ENCODE results near the gene KCNJ10. TPM values are rescaled to one million over a fixed set of nuclear protein-coding genes. Genes with fewer than 3 reads are reported as not detected.

KCNJ10 gene
- total RNA-seq, 1 donor from 2014 or later, result not detected

- H3K27me3 ChIP-seq, result no peaks in the 10 kb centered on the region
- DNase-seq (ENCODE audit: low spot score in 2 of 2), result no peak
- peaks cover 4 to 19% of the 10 kb centered on the region in 2 donors for H3K4me1 ChIP-seq
- intact Hi-C loops (cut with DNase I), result loop anchor here (10.0 kb wide), 1 partner anchor 56 kb away; no protein-coding TSS in a partner anchor
- no peaks in the 10 kb centered on the region for H3K9me3 ChIP-seq
- H3K27ac ChIP-seq, result no peak overlapping the region
- H3K36me3 ChIP-seq, result no peaks in the 10 kb centered on the region
- H3K4me3 ChIP-seq, result no peak overlapping the region
- TF ChIP-seq, protein P1, sequence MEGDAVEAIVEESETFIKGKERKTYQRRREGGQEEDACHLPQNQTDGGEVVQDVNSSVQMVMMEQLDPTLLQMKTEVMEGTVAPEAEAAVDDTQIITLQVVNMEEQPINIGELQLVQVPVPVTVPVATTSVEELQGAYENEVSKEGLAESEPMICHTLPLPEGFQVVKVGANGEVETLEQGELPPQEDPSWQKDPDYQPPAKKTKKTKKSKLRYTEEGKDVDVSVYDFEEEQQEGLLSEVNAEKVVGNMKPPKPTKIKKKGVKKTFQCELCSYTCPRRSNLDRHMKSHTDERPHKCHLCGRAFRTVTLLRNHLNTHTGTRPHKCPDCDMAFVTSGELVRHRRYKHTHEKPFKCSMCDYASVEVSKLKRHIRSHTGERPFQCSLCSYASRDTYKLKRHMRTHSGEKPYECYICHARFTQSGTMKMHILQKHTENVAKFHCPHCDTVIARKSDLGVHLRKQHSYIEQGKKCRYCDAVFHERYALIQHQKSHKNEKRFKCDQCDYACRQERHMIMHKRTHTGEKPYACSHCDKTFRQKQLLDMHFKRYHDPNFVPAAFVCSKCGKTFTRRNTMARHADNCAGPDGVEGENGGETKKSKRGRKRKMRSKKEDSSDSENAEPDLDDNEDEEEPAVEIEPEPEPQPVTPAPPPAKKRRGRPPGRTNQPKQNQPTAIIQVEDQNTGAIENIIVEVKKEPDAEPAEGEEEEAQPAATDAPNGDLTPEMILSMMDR (IDR thresholded peaks at IDR 0.05), result peak; percentile 20 to 58 (median 31)
Measured at GRCh38 chr1:160108888-160109662, 39.1 kb upstream of the KCNJ10 start.

- TF ChIP-seq, protein P1 (IDR thresholded peaks at IDR 0.05), result no peak
- Histone ChIP-seq H3K4me1 (peaks cover 13 to 22% of the 10 kb centered on the region in 2 donors), H3K9me3 (no peaks in the 10 kb centered on the region), H3K36me3 (no peaks in the 10 kb centered on the region), H3K27ac (no peak overlapping the region), H3K4me3 (no peak overlapping the region), H3K27me3 (no peaks in the 10 kb centered on the region)
- intact Hi-C loops (cut with DNase I), result loop anchor here (10.0 kb wide), 1 partner anchor 57 kb away; no protein-coding TSS in a partner anchor
- DNase-seq (ENCODE audit: low spot score in 2 of 2), result no peak
Measured at GRCh38 chr1:160107512-160107911, 37.6 kb upstream of the KCNJ10 start.

GRCh38 chr1:160105155-160105554, 35.2 kb upstream of the KCNJ10 start:
- H3K4me1 ChIP-seq, result peaks cover 13 to 36% of the 10 kb centered on the region in 2 donors

GRCh38 chr1:160104486-160104885, 34.5 kb upstream of the KCNJ10 start:
- Histone ChIP-seq H3K27me3 (no peaks in the 10 kb centered on the region), H3K36me3 (no peaks in the 10 kb centered on the region), H3K27ac (peak overlapping the region; percentile 53 to 55), H3K4me1 (peaks cover 13 to 36% of the 10 kb centered on the region in 2 donors), H3K9me3 (no peaks in the 10 kb centered on the region), H3K4me3 (no peak overlapping the region)
- TF ChIP-seq, protein P1 (IDR thresholded peaks at IDR 0.05), result no peak
- no peak for DNase-seq (ENCODE audit: low spot score in 2 of 2)
- intact Hi-C loops (cut with DNase I), result loop anchor here (2.0 to 10.0 kb wide), 2 partner anchors 26 to 60 kb away; no protein-coding TSS in a partner anchor

More at GRCh38 chr1:160105155-160105554, 35.2 kb upstream of the KCNJ10 start:
- H3K27ac ChIP-seq, result no peak overlapping the region
- TF ChIP-seq, protein P1 (IDR thresholded peaks at IDR 0.05), result no peak
- no peaks in the 10 kb centered on the region for H3K9me3 ChIP-seq
- DNase-seq (ENCODE audit: low spot score in 2 of 2), result no peak
- H3K27me3 ChIP-seq, result no peaks in the 10 kb centered on the region
- H3K36me3 ChIP-seq, result no peaks in the 10 kb centered on the region
- intact Hi-C loops (cut with DNase I), result loop anchor here (2.0 to 10.0 kb wide), 2 partner anchors 26 to 60 kb away; no protein-coding TSS in a partner anchor
- H3K4me3 ChIP-seq, result no peak overlapping the region

DNA sequence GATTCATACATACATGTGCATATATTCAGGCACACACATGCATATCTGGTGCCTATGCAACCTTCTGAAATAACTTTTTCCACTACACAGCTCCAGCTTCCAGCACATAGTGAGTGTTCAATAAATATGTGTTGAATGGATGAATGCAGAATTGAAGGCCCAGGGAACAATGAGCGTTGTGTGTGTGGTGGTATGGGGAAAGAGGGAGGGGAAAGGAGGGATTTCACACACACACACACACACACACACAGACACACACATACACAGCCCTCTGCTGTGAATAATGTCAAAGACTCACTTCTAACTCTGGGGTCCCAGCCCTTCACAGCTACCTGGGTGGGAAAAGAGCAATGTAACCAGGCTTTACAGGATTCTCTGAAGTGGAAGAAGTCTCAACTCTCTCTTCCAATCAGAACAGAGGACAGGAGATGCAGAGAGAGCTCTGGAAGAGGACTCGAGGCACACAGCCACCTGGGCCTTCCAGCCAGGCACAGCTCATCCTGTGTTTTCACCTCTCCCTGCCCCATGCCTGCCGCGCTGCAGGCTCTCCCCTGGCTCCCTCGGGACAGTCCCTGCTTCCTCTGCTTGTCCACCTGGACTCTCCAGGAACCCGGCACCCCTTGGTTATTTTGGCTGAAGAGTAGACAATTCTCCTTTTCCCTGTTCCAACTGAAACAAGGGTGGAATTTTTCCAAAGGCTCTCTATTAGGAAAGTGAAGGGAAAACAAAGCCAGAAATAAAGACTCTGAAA, 33.9 kb upstream of the KCNJ10 start:
- peaks cover 13 to 31% of the 10 kb centered on the region in 2 donors for H3K4me1 ChIP-seq

More for the DNA sequence above, 33.9 kb upstream of the KCNJ10 start:
- TF ChIP-seq, protein P1 (IDR thresholded peaks at IDR 0.05), result no peak
- peak overlapping the region; percentile 53 to 55 for H3K27ac ChIP-seq
- no peaks in the 10 kb centered on the region for H3K27me3 ChIP-seq
- H3K9me3 ChIP-seq, result no peaks in the 10 kb centered on the region
- no peak overlapping the region for H3K4me3 ChIP-seq
- H3K36me3 ChIP-seq, result no peaks in the 10 kb centered on the region
- no peak for DNase-seq (ENCODE audit: low spot score in 2 of 2)
- intact Hi-C loops (cut with DNase I), result loop anchor here (2.0 to 10.0 kb wide), 2 partner anchors 27 to 61 kb away; no protein-coding TSS in a partner anchor

Measured in ascending aorta (tissue), 2 donors.